HG03066 (cell line): ENCODE data around the gene TGOLN2.
"Not testable (repeated sequence)": the region's sequence is repeated elsewhere in the genome, so short reads cannot be mapped to it uniquely, and the experiment has no call there.

Experiments
- ATAC-seq: cut with Tn5 transposase; IDR thresholded peaks from one replicate; pipeline ENCODE4 v1.9.1; 2021; ENCODE audit warnings: low read depth; ENCODE audit not compliant: unreplicated experiment

TGOLN2 gene

DNA sequence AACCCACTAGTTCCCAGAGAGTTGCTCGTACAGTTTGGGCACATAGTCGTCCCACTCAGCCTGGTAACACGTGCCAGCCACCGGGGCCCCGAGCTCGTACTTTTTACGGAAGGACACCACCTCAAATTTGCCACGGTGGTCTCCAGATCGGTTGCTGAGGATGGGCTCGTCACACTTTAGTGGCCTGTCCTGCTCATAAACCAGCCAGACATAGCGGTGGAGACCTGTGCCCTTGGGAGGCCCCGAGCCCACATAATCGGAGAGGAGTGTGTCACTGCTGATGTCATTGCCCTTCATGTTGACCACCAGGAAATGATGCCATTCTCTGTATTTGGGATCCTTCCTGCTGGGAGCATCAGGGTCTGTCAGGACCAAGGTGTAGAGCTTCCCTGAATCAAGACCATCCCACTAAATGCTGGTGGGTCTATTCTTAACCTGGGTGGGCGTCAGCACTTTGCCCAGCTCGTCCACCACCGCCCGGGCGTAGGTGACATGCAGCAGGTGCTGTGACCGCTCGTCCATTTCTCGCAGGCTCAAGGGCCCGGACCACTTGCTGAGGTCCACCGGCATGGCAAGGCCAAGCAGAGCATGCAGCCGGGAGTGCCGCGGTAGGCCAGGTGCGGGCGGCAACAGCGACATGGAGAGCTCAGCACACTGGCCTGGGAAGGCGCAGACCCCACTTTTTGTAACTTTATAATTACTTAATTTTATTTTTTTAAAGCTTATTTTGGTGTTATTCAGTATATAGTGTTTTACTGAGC is 13.7 kb upstream of the TGOLN2 start:
- ATAC-seq, result no peak

- no peak for ATAC-seq
These were observed 12.5 kb upstream of the TGOLN2 start for GRCh38 chr2:85340034-85340892.

DNA sequence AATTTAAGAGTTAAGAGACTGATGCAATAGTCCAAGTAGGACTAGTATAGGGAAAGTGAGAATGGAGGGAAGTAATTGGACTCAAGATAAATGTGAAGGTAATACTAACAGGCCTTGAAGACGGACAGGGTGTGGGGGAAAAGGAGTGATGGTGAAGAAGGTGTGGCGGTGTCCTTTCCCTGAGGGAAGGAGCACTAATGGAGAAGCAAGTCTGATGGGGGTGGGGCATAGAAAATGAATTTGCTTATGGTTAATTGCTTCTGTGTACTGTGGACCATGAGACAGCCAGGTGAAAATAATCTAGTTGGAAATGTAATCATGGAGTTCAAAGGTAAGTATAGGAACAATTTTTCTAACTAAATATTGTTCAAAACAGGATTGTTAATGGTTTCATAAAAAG is 7.1 kb upstream of the TGOLN2 start:
- no peak for ATAC-seq

- not testable (repeated sequence) for ATAC-seq
These were observed 6.1 kb upstream of the TGOLN2 start for GRCh38 chr2:85333877-85334276.

- no peak for ATAC-seq
These were observed 3.2 kb upstream of the TGOLN2 start for GRCh38 chr2:85330839-85331636.

DNA sequence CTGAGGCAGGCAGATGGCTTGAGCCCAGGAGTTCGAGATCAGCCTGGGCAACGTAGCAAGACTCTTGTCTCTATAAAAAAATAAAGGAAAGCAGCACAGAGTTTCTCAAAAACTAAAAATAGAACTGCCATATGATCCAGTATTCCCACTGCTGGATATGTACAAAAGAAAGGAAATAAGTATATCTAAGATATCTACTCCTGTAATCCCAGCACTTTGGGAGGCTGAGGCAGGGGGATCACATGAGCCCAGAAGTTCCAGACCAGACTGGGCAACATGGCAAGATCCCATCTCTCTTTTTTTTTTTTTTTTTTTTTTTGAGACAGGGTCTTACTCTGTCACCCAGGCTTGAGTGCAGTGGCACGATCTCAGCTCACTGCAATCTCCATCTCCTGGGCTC is 1.9 kb upstream of the TGOLN2 start:
- not testable (repeated sequence) for ATAC-seq

GRCh38 chr2:85329181-85329651 is 1.4 kb upstream of the TGOLN2 start:
- no peak for ATAC-seq

DNA sequence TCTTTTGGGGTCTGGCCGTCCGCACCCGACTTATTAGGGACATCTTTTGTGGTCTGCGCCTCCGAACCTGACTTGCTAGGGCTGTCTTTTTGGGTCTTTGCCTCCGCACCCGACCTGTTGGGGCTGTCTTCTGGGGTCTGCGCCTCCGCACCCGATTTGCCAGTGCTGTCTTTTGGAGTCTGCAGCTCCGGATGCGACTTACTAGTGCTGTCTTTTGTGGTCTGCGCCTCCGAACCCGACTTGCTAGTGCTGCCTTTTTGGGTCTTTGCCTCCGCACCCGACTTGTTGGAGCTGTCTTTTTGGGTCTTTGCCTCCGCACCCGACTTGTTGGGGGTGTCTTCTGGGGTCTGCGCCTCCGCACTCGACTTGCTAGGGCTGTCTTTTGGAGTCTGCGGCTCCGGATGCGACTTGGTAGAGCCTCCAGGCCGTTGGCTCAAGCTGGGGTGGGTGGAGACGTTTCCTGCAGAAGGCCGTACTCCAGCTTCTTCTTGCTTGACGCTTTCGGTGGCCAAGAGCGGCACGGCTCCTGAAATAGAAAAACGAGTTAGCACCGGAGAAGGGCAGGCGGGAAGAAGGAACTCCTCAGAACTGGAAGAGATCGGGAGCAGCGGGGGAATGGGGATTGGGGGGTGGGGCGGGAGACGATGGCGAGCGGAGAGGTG is 498 bp downstream of the TGOLN2 start:
- ATAC-seq, result peak; percentile 33

DNA sequence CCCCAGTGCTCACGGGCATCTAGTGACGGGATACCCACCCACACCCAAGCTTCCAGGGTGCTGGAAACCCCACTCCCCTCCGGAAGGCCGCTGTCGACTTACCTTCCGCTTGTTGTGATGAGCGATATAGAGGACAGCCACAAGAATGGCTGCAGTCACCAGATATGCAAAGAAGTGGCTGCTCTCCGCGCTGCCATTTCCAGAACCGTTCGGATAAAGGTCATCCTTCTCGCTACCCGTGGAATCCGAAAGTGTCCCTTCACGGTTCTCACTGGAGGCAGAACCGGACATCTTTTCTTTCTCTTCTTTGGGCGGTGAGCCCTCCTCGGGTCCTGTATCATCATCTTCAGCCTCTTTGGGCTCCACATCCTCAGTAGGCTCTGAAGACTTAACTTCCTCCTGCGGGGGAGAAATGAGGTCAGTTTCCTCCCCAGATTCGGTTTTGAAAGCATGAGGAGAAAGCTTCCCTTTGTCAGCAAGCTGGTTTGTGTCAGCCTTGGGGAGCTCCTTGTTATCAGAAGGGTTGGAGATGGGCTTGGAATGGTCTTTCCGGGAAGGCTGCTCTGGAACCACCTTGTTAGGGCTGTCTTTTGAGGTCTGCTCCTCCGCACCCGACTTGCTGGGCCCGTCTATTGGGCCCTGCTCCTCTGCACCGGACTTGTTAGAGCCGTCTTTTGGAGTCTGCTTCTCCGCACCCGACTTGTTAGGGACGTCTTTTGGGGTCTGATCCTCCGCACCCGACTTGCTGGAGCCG is 1.2 kb downstream of the TGOLN2 start:
- ATAC-seq, result peak; percentile 30

- ATAC-seq, result no peak
These were observed 2.4 kb downstream of the TGOLN2 start for GRCh38 chr2:85325466-85325811.

DNA sequence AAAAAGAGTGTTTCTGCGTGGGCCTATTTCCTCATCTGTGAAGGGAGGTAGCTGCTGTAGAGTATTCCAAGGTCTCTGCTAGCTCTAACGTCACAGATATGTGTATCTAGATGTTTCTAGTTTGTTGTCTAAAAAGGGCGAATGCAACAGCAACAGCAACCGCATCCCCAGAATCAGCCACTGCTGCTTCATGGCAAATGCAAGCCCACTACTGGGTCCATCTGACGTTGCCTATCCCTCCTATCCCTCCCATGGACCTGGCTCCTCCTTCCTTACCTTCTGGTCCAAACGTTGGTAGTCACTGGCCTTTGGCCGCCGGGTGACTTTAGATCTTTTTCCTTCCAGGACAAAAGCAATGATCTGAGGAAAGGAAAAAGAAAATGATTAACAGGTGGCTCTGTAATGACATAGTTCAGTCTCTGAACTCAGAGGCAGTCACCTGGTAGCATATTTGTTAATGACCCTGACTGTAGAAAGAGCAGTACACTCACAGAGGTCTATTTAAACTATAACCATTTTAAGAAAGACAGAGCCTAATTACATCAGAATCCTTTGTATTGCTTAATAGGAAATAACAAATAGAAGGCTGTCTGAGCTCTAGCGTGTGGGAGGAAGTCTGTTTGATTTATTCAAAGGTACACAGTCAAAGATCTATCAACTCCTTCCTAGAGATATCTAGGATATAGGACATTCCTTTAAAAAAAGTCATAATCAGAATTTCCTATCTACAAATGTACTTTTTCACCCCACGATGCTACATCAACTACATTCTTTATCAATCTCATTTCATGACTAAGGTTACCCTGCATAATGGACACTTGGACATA is 2.9 kb downstream of the TGOLN2 start:
- no peak for ATAC-seq

DNA sequence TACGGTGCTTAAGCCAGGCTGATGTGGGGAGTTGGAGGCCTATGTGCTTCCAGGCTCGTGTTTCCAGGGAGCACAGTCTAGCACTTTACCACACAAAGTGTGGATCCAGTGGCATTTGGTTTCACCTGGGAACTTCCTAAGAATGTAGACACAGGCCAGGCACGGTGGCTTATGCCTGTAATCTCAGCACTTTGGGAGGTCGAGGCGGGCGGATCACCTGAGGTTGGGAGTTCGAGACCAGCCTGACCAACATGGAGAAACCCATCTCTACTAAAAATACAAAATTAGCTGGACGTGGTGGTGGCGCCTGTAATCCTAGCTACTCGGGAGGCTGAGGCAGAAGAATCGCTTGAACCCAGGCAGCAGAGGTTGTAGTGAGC is 3.8 kb downstream of the TGOLN2 start:
- not testable (repeated sequence) for ATAC-seq

- ATAC-seq, result no peak
These were observed 4.3 kb downstream of the TGOLN2 start for GRCh38 chr2:85323351-85323987.

DNA sequence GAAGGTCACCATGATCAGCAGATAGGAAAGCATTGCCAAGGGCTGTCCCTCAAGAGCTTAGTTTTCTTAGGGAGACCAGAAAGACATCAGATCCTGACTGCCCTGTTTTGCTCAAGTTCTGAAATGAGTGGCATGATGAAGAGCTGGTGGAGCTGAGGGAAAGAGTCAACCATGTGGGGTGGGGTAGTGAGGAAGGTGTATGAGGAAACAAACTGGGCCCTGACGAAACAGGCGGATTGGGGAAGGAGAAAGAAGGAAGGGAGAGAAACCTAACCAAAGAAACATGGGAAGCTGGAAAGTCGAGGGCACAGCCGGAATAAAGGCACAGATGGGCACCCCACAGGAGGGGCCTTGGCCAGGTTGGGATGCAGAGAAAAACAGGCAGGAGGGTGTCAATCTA is 8.0 kb downstream of the TGOLN2 start:
- ATAC-seq, result no peak

DNA sequence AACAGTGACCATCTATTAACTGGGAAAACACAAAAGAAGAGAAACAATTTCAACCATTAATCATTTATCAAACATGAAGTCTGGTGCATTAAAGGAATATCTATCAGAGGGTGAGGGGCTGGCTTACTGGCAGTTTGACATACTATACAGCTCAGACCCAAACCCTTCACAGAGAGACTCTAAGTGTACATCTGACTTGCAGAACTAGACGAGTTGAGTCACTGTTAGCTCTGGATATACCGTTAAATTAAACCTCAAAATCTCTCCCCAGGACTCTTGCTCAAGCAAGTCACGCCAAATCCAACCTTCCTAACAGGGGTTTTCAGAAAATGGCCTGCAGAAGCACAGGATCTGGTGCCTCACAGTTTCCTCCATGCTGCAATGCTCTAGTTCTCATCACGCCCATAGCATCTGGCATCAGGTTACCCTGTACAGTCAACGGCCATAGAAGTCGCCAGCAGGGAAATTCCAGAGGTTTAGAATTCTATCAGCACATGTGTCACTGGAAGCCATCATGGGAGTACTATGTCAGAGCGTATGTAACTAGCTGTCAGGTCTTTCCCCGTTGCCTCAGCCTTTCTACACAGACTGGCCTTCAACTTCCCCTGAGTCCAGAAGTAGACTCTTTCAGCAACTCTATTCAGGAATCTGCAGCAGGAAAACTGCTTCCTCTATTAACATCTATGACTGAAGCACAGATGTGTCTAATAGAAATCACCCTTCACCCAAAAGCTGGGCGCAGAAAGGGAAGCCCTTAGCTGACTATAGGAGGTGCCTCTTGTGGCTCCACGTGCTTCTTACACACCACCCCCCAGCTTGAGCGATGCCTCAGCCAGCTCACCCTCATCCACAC is 9.3 kb downstream of the TGOLN2 start:
- no peak for ATAC-seq

DNA sequence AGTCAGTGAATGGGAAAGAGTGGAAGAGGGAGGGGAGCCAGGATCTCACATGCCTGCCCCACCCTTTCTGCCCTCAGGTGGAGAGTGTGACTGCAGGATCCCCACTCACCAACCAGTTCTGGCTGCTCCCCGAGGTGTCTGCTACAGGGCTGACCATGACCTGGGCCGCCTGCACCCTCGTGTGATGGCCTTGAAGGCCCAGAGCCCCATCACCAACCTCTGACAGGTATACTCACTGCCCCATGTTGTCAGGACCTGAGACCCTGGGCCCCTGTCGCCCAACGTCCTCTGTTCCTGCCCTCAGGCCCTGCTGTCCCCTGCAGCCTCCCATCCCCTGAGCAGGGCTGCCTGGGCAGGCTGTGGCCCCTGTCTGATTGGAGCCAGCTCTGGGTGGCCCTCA is 11.9 kb downstream of the TGOLN2 start:
- ATAC-seq, result not testable (repeated sequence)

GRCh38 chr2:85314884-85315242 is 12.9 kb downstream of the TGOLN2 start:
- ATAC-seq, result no peak

GRCh38 chr2:85312404-85312803 is 15.4 kb downstream of the TGOLN2 start:
- ATAC-seq, result no peak
